Epidermal melanocyte (primary cell): Measurements from ENCODE around the gene ABCC4.

Source experiments
- DNase-seq: peaks from one replicate; pipeline ENCODE4 v3.0.0; 2011; ENCODE audit warnings: low spot score; ENCODE audit not compliant: insufficient read length

The ABCC4 gene

GRCh38 chr13:95118541-95119324, 182.5 kb downstream of the ABCC4 start:
- no peak for DNase-seq

GRCh38 chr13:95117092-95117491, 184.2 kb downstream of the ABCC4 start:
- no peak for DNase-seq

GRCh38 chr13:95115525-95115924, 185.7 kb downstream of the ABCC4 start:
- DNase-seq = no peak

GRCh38 chr13:95113601-95114000, 187.7 kb downstream of the ABCC4 start:
- no peak for DNase-seq

- DNase-seq = no peak
These were observed 188.4 kb downstream of the ABCC4 start for GRCh38 chr13:95112883-95113282.

- DNase-seq = no peak
These were observed 189.6 kb downstream of the ABCC4 start for GRCh38 chr13:95111608-95112007.

- DNase-seq = no peak
These were observed 194.7 kb downstream of the ABCC4 start for GRCh38 chr13:95106562-95106961.

GRCh38 chr13:95100525-95101433, 200.5 kb downstream of the ABCC4 start:
- DNase-seq = no peak

- no peak for DNase-seq
These were observed 201.7 kb downstream of the ABCC4 start for GRCh38 chr13:95099541-95099940.

- DNase-seq = no peak
These were observed 202.3 kb downstream of the ABCC4 start for GRCh38 chr13:95098916-95099315.

- DNase-seq = no peak
These were observed 209.5 kb downstream of the ABCC4 start for GRCh38 chr13:95091755-95092154.

GRCh38 chr13:95087746-95088305, 213.4 kb downstream of the ABCC4 start:
- DNase-seq = no peak

- no peak for DNase-seq
These were observed 214.5 kb downstream of the ABCC4 start for GRCh38 chr13:95086761-95087160.

- no peak for DNase-seq
These were observed 217.5 kb downstream of the ABCC4 start for GRCh38 chr13:95083758-95084157.

GRCh38 chr13:95083066-95083465, 218.2 kb downstream of the ABCC4 start:
- DNase-seq = no peak

GRCh38 chr13:95075506-95075905, 225.7 kb downstream of the ABCC4 start:
- no peak for DNase-seq

- DNase-seq = no peak
These were observed 226.4 kb downstream of the ABCC4 start for GRCh38 chr13:95074820-95075219.

- no peak for DNase-seq
These were observed 227.4 kb downstream of the ABCC4 start for GRCh38 chr13:95073747-95074311.

- DNase-seq = no peak
These were observed 233.9 kb downstream of the ABCC4 start for GRCh38 chr13:95067303-95067702.

GRCh38 chr13:95060014-95060519, 241.2 kb downstream of the ABCC4 start:
- no peak for DNase-seq

GRCh38 chr13:95059306-95059705, 241.9 kb downstream of the ABCC4 start:
- no peak for DNase-seq

- DNase-seq = no peak
These were observed 242.6 kb downstream of the ABCC4 start for GRCh38 chr13:95058680-95059079.
